Stimulated activated naive CD4-positive, alpha-beta T cell treated with Interleukin-2 at 50 U/mL for 16 hours (primary cell): ENCODE data around the gene TGFB1I1.

Experiments
- DNase-seq: peaks from one replicate; lab custom pipeline; 2025; lab: John Stamatoyannopoulos, UW

Gene TGFB1I1

DNA sequence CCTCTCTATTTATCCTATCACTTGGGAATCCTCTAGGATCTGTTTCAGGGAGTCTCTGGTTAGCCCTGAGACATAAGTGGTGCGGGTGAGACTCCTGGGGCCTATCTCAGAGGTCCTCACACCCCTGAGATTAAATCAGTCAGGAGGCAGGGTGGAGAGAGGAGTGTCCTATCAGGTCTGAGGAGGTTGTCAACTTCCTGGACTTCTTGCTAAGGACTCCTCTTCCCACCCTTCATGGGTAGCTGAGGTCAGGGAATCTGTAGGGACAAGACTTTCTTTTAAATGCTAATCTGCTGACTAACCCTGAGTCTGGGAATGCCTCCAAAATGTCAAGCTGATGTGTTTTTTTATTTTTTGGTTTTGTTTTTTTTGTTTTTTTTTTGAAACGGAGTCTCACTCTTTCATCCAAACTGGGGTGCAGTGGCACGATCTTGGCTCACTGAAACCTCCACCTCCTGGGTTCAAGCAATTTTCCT lies 19.3 kb upstream of the TGFB1I1 start:
- no peak for DNase-seq

GRCh38 chr16:31453255-31454204 lies 18.4 kb upstream of the TGFB1I1 start:
- DNase-seq, result no peak

GRCh38 chr16:31455601-31456314 lies 16.2 kb upstream of the TGFB1I1 start:
- no peak for DNase-seq

GRCh38 chr16:31456988-31457360 lies 15.0 kb upstream of the TGFB1I1 start:
- DNase-seq, result no peak

DNA sequence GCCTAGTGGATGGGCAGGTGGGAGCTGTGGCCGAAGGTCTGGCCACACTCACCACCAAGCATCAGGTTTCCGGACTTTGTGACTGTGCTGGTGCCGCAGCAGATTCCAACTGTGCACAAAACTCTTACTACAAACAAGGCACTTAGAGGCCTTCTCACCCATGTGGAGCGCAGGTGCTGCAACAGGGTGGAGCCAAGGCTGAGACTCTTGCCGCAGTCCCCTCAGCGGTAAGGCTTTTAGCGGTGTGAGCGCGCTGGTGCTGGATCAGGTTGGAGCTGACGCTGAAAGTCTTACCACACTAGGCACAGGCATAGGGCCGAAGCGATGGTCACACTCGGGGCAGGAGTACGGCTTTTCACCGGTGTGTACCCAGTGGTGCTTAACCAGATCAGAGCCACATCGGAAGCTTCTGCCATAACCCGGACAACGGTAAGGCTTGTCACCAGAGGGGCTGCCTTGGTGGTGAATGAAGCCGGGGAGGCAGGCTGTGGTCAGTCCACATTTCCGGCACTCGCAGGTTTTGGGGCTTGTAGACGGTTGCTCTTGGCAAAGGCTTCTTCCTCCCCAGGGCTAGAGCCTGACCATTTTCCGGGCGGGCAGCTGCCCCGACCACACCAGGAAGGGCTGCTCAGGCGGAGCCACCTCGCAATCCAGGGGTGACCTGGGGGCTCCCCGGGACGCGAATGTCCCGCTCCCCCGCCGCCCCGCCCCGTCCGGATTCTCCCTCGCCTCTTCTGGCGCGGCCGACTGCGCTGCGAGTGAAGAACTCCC lies 13.7 kb upstream of the TGFB1I1 start:
- peak; percentile 52 for DNase-seq

DNA sequence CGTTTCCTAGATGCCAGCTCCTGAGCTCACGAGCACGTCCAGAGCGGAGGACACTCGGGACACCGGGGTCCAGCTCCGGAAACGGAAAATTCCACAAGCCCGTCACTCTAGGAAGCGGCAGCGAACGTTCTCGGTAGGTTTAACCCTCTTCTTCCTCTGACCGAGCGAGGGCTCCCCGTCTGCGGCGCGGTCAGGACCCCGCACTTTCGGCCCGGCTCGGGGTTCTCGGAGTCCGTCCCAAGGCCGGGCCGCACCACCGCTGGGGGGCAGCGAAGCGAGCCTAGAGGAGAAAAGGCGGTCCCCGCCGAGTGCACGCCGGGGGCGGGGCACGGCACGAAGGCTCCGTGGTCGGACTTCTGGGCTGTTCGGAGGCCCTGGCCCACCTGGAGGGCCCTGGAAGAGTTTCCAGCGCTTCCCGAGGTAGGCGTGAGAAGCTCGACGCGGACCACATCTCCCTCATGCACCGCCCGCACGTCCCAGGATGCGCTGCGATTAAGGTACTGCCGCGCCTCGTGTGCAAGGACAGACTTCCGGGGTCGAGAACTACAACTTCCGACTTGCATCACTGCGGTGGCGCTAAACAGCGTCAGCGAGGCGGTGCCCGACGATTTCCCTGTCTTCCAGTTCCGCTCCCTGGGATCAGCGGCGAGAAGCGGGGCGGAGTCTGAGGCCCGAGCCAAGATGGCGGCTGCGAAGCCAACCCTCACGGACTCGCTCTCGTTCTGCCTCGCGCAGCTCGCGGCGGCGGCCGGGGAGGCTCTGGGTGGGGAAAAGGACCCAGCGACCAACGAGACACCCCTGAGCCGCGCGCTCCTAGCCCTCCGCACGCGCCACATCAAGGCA lies 12.9 kb upstream of the TGFB1I1 start, which contains the start of gene ARMC5:
Gene ARMC5 (plus strand): TSS at position 658 of the 843 bp plus-strand sequence. CDS start 24 bp downstream, at position 682.
- peak; percentile 98 for DNase-seq

DNA sequence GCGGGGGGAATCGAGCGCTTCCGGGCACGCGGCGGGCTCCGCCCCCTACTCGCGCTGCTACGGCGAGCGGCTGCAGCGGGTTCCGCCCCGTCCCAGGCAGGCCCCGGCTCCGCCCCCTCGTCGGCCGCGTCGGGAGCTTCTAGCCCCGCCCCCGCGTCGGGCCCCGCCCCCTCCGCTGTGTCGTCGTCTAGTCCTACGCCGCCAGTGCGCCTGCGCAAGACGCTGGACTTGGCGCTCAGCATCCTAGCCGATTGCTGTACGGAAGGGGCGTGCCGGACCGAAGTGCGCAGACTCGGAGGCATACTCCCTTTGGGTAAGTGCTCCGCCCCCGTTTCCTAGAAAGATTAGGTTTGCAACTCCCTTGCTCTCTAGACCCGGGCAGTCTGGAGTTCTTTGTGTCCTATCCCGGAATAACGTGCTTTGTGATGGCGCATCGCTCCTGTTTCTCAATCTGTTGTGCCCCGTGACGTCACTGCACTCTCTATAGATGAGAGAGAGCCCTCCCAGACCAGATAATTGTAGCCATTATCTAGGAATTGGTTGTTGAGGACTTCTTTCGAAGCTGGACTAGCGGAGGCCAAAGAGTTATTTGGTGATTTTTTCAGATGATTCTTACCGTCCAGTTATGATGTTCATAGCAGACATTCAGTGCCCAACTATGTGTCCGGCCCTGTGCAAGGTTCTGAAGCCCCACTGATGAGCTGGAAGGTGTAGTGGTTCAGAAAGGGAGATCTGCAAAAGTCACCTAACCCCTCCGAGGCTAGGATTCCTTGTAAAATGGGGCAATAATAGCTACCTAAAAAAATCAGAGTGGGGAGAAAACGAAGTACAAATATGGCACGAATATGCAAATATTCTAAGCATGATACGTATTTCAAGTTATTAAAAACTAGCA lies 12.0 kb upstream of the TGFB1I1 start:
- peak; percentile 100 for DNase-seq

- DNase-seq, result no peak
These were observed 11.4 kb upstream of the TGFB1I1 start for GRCh38 chr16:31460582-31461002.

- DNase-seq, result no peak
These were observed 10.6 kb upstream of the TGFB1I1 start for GRCh38 chr16:31461201-31461920.

- no peak for DNase-seq
These were observed 9.8 kb upstream of the TGFB1I1 start for GRCh38 chr16:31461921-31462804.

DNA sequence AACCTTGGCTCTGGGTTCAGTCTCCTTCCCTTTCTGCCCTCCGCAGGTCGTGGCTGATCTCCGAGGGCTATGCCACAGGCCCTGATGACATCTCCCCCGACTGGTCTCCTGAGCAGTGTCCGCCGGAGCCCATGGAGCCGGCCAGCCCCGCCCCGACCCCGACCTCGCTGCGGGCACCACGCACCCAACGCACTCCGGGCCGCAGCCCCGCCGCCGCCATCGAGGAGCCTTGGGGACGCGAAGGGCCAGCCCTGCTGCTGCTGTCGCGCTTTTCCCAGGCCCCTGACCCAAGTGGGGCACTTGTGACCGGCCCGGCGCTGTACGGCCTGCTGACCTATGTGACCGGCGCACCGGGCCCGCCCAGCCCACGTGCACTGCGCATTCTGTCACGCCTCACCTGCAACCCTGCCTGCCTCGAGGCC lies 7.6 kb upstream of the TGFB1I1 start:
- no peak for DNase-seq

DNA sequence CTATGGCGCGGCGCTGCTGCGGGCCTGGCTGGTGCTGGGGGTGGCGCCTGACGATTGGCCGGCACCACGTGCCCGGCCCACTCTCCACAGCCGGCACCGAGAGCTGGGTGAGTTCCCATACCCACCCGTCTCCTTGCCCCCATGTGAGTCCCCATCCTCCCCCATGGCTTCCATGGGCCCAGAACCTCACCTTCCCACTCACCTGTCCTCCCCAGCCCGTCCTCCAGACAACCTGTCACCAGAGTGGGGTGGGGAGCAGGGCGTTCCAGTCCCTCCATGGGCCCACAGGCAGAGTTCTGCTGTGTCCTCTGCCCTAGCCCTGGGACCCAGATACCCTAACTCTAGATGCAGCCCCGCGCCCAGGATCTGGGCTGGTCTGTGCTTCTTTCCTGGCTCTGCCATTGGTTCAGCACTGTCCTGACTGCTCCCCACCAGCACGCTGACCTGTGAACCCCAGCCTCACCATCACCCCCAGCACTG lies 7.1 kb upstream of the TGFB1I1 start:
- DNase-seq, result no peak

- no peak for DNase-seq
These were observed 6.1 kb upstream of the TGFB1I1 start for GRCh38 chr16:31465788-31466370.

DNA sequence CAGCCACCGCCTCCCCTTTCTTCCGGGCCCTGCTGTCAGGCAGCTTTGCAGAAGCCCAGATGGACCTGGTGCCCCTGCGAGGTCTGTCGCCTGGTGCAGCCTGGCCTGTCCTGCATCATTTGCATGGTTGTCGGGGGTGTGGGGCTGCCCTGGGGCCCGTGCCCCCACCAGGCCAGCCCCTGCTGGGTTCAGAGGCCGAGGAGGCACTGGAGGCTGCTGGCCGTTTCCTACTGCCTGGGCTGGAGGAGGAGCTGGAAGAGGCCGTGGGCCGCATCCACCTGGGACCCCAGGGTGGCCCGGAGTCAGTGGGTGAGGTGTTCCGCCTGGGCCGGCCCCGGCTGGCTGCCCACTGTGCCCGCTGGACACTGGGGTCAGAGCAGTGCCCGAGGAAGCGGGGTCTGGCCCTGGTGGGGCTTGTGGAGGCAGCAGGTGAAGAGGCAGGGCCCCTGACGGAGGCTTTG lies 5.5 kb upstream of the TGFB1I1 start:
- DNase-seq, result no peak

- DNase-seq, result no peak
These were observed 4.7 kb upstream of the TGFB1I1 start for GRCh38 chr16:31467151-31467773.

DNA sequence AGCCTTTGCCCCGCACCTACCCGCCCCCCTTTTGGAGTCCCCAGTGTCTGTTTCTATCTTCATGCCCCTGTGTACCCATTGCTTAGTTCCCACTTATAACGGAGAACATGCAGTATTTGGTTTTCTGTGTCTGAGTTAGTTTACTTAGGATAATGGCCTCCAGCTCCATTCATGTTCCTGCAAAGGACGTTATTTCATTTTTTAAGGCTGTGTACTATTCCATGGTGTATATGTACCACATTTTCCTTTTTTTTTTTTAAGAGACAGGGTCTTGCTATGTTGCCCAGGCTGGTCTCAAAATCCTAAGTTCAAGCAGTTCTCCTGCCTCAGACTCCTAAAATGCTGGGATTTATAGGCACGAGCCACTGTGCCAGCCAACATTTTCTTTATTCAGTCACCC lies 4.1 kb upstream of the TGFB1I1 start:
- no peak for DNase-seq

- DNase-seq, result no peak
These were observed 1.3 kb upstream of the TGFB1I1 start for GRCh38 chr16:31470615-31471014.
